ENCODE results near the gene SKI.
"Not testable (repeated sequence)": the region's sequence is repeated elsewhere in the genome, so short reads cannot be mapped to it uniquely, and the experiment has no call there.

SKI gene

GRCh38 chr1:2320760-2321667, 92.9 kb downstream of the SKI start:
- DNase-seq (ENCODE audit: low spot score) = no peak

- DNase-seq (ENCODE audit: low spot score) = no peak
Observed at GRCh38 chr1:2322065-2322571, 94.0 kb downstream of the SKI start.

DNA sequence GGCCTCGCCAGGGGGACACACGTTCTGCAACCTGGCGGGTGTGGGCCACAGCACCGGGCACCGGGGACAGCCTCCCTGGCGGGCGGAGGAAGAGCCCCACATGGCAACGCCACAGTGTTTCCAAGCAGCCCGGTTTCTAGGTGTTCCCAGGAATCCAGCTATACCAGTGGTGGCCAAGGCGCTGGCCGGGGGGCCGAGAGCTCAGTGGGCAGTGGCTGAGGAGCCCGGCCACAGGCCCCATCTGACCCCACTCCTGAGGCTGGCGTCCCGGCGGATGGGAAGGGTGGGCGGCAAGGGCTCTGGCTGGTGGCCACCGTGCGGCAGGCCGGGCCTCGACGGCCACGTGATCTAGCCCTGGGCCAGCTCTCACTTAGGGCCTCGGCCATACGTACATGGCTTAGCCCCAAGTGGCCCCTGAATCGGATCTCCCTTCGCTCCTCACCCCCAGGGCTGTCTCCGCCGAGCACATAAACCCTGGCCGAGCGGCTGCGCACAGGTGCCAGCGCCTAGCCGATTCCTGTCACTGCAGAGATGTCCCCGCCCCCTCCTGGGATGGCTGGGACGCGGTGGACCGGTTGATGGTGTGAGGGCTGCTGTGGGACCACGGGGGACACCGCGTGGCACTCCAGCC, 94.6 kb downstream of the SKI start:
- DNase-seq (ENCODE audit: low spot score) = no peak

- no peak for DNase-seq (ENCODE audit: low spot score)
Observed at GRCh38 chr1:2323451-2323974, 95.4 kb downstream of the SKI start.

GRCh38 chr1:2324553-2325366, 96.6 kb downstream of the SKI start:
- no peak for DNase-seq (ENCODE audit: low spot score)

DNA sequence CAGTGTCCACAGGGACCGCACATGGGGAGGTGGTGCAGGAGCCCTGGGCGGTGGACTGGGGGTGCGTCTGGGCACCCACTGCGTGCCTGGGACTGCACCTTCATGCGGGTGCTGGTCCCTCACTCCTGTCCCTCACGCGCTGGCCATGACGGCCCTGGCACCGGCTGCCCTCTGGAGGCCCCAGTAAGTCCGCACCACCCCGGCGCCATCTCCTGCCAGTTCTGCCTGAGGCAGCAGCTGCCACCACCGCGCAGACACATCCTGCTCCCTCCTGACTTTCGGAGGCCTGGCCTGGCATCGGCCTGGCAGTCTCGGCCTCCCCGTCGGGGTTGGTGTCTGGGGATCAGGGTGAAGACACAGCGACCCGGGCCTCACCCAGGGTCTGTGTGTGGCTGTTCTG, 98.4 kb downstream of the SKI start:
- DNase-seq (ENCODE audit: low spot score) = no peak

DNA sequence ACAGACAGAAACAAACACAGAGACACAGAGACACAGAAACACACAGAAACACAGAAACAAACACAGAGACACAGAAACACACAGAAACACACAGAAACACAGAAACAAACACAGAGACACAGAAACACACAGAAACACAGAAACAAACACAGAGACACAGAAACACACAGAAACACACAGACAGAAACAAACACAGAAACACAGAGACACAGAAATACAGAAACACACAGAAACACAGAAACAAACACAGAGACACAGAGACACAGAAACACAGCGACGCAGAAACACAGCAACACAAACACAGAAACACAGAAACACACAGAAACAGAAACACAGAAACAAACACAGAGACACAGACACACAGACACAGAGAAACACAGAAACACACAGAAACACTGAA, 99.0 kb downstream of the SKI start:
- not testable (repeated sequence) for DNase-seq (ENCODE audit: low spot score)

- no peak for DNase-seq (ENCODE audit: low spot score)
Observed at GRCh38 chr1:2327841-2328240, 99.7 kb downstream of the SKI start.

GRCh38 chr1:2328676-2329455, 100.7 kb downstream of the SKI start:
- DNase-seq (ENCODE audit: low spot score) = no peak

- no peak for DNase-seq (ENCODE audit: low spot score)
Observed at GRCh38 chr1:2330035-2330434, 101.9 kb downstream of the SKI start.

- DNase-seq (ENCODE audit: low spot score) = no peak
Observed at GRCh38 chr1:2330519-2331199, 102.5 kb downstream of the SKI start.

- no peak for DNase-seq (ENCODE audit: low spot score)
Observed at GRCh38 chr1:2331200-2331544, 103.1 kb downstream of the SKI start.

GRCh38 chr1:2331580-2331979, 103.5 kb downstream of the SKI start:
- not testable (repeated sequence) for DNase-seq (ENCODE audit: low spot score)

- no peak for DNase-seq (ENCODE audit: low spot score)
Observed at GRCh38 chr1:2334366-2334765, 106.2 kb downstream of the SKI start.

DNA sequence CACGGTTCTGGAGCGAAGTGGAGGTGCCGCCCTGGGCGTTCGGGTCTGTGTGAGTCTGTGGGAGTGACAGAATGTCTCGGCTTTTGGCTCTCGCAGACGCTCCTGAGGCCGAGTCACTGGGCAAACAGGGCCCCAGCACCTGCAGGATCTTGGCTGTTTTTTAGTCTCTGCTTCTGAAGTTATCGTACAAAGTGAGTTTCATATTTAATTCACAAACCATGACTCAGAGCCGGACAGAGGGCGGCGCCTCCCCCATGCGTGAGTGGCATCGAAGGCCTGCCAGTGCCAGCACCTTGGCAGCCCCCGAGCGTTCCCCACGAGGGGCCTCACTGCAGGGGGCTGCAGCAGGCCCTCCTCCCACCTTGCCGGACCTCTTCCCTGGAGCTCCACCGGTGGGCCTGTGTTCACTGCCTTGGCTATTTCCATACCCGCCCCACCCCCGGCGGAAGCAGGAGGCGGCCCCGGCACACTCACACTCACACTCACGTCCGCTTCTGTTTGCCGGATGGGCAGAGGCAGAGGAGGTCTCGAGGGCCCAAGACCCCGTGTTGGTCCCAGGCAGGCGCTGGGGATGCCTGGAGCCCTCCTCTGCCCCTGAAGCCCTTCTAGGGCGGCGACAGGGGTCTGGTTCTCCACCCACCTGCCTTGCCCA, 106.9 kb downstream of the SKI start:
- DNase-seq (ENCODE audit: low spot score) = no peak

GRCh38 chr1:2335721-2336455, 107.8 kb downstream of the SKI start:
- DNase-seq (ENCODE audit: low spot score) = no peak

DNA sequence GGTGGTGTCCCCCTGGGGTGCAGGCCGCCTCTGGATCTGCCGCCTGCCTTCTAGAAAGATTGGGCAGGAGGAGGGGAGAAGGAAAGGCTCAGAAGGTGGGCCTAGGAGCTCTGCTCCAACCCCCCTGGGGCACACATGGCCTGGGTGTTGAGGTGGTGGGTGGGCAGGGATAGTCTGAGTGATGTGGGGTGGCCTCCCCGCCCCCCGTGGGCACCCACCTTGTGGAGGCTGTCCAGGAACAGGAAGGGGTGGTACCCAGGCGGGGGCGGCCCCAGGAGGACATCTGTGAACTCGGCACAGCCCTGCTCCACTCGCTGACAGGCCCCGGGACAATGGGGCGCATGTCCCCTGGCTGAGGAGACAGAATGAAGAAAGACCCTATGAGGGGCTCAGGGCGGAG, 108.4 kb downstream of the SKI start:
- no peak for DNase-seq (ENCODE audit: low spot score)

- DNase-seq (ENCODE audit: low spot score) = no peak
Observed at GRCh38 chr1:2337081-2337480, 109.0 kb downstream of the SKI start.

DNA sequence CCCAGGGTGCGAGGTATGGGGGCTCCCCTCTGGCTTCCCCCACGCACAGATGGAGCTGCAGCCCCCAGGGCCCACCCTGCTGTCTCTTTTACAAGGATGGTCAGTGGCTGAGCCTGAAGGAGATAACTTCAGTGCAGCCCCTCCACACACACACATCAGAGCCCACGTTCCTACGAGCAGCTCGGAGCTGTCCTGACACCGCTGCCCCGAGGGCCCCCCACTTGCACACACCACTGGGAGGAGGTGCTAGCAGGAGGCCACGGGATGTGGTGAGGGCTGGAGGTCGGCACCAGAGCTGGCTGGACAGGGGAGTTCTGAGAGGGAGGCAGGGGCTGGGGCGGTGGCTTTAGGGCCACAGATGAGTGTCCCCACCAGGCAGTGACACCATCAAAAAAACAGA, 109.4 kb downstream of the SKI start:
- no peak for DNase-seq (ENCODE audit: low spot score)

All from pons (tissue), 1 donor.